ENCODE data around the gene C16orf89.
"Not testable (repeated sequence)": the region's sequence is repeated elsewhere in the genome, so short reads cannot be mapped to it uniquely, and the experiment has no call there.

GRCh38 chr16:5105039-5105438 is 39.3 kb upstream of the C16orf89 start:
- not testable (repeated sequence) for TF ChIP-seq GATA2 (CRISPR knock-in tag; IDR thresholded peaks at IDR 0.05); CTCF (IDR thresholded peaks at IDR 0.05); SMC3 (IDR thresholded peaks at IDR 0.05; ENCODE audit: low read depth, low read length); FOXM1 (IDR thresholded peaks at IDR 0.05; ENCODE audit: low read depth)

All from SK-N-SH (cell line).